GM23338 (cell line): ENCODE measurements around the gene NR2C2.

Experiments
- CREB1 ChIP-seq: fragments of 250-450 bp; sonication (Bioruptor Pico); IDR thresholded peaks from 2 replicates; pipeline ENCODE4 v1.5.0; 2020; ENCODE audit warnings: low read depth, mild to moderate bottlenecking, moderate library complexity
- CTCF ChIP-seq, 2 experiments: fragments of 200-600 bp in 1 of 2; sonication (generic) in 1 of 2; conservative IDR thresholded peaks; 2 replicates each; pipeline versions ENCODE4 v1.5.1 to v1.6.1; 2016 to 2017; ENCODE audit warnings: antibody characterized with exemption in 2 of 2, low read depth in 2 of 2, mild to moderate bottlenecking in 2 of 2, moderate library complexity in 1 of 2
- ETS1 ChIP-seq: IDR thresholded peaks from 2 replicates; pipeline ENCODE4 v1.6.1; 2016; ENCODE audit warnings: antibody characterized with exemption
- EZH2 ChIP-seq: fragments of 200-600 bp; sonication (generic); IDR thresholded peaks from one replicate; pipeline ENCODE4 v1.8.0; 2017; ENCODE audit warnings: antibody characterized with exemption, mild to moderate bottlenecking, low read depth; ENCODE audit not compliant: unreplicated experiment
- EZH2phosphoT487 ChIP-seq: fragments of 200-600 bp; sonication (generic); IDR thresholded peaks from one replicate; pipeline ENCODE4 v1.8.1; 2018; ENCODE audit warnings: antibody characterized with exemption; ENCODE audit not compliant: unreplicated experiment
- JUNB ChIP-seq: IDR thresholded peaks from one replicate; pipeline ENCODE4 v1.6.1; 2016; ENCODE audit warnings: antibody characterized with exemption; ENCODE audit not compliant: unreplicated experiment
- NANOG ChIP-seq: IDR thresholded peaks from 2 replicates; pipeline ENCODE4 v1.6.1; 2016; ENCODE audit warnings: antibody characterized with exemption, borderline replicate concordance
- POLR2AphosphoS5 ChIP-seq: IDR thresholded peaks from 2 replicates; pipeline ENCODE4 v1.6.1; 2016; ENCODE audit warnings: antibody characterized with exemption, low read depth
- REST ChIP-seq: IDR thresholded peaks from one replicate; pipeline ENCODE4 v1.6.1; 2018; ENCODE audit warnings: antibody characterized with exemption; ENCODE audit not compliant: unreplicated experiment
- ZNF114 ChIP-seq: fragments of 250-450 bp; sonication (Bioruptor Pico); IDR thresholded peaks from 2 replicates; pipeline ENCODE4 v1.5.0; 2020; ENCODE audit warnings: mild to moderate bottlenecking, moderate library complexity

- TF ChIP-seq CTCF (conservative IDR thresholded peaks at IDR 0.05; ENCODE audit: low read depth in 2 of 2) (no peak), REST (no peak), EZH2 (no peak), POLR2AphosphoS5 (no peak), JUNB (no peak), ETS1 (no peak), CREB1 (CRISPR knock-in tag) (no peak), EZH2phosphoT487 (no peak), ZNF114 (CRISPR knock-in tag) (no peak), NANOG (no peak)
Measured at GRCh38 chr3:14962762-14963161, 15.4 kb downstream of the NR2C2 start.
